Measurements from ENCODE around the gene BTBD8. TPM values are rescaled to one million over a fixed set of nuclear protein-coding genes. Genes with fewer than 3 reads are reported as not detected.

The BTBD8 gene
- total and polyA plus RNA-seq, 2 of the 4 experiments (the other 2 are of a cell fraction): 0.94 to 2.0 TPM

GRCh38 chr1:92194511-92194910 lies 114.4 kb downstream of the BTBD8 start:
- ChIA-PET POLR2A (ENCODE audit: unreplicated experiment) (no interaction called here), CTCF (no interaction called here)
- Histone ChIP-seq H3K9me3 (ENCODE audit: control insufficient read depth, insufficient read depth, low read length) (no peaks in the 10 kb centered on the region; the same call in 1 of the 2 replicates), H3K9me1 (ENCODE audit: insufficient read depth, low read length) (no peaks in the 10 kb centered on the region; the same call in 1 of the 2 replicates), H2BK120ac (ENCODE audit: low read depth, low read length) (no peak overlapping the region), H2BK5ac (ENCODE audit: low read depth, low read length, poor library complexity, severe bottlenecking) (no peak overlapping the region), H2AFZ (replicated peaks; ENCODE audit: low read length, poor library complexity) (no peak overlapping the region), H3K23ac (ENCODE audit: low read depth, low read length) (no peak overlapping the region), H3K27ac (ENCODE audit: insufficient read depth, low read length) (no peak overlapping the region), H3K4me2 (ENCODE audit: low read depth, low read length) (no peak overlapping the region), H3K79me1 (ENCODE audit: low read depth in 1 of 2, low read length in 2 of 2) (no peaks in the 10 kb centered on the region), H3K56ac (ENCODE audit: extremely low read depth, insufficient read depth, low read length) (no peak overlapping the region), H3K4me1 (ENCODE audit: control insufficient read depth, insufficient read depth, low read length) (peaks cover 3% of the 10 kb centered on the region; the same call in 1 of the 2 replicates), H2BK15ac (ENCODE audit: low read depth, low read length) (no peak overlapping the region), H3K36me3 (ENCODE audit: control insufficient read depth, insufficient read depth, low read length) (no peaks in the 10 kb centered on the region), H3K14ac (replicated peaks; ENCODE audit: low read depth, low read length) (no peak overlapping the region), H3K4ac (ENCODE audit: low read depth, low read length) (no peak overlapping the region), H2AK5ac (ENCODE audit: low read depth, low read length) (no peak overlapping the region), H2AK9ac (replicated peaks; ENCODE audit: low read depth, low read length, poor library complexity) (no peak overlapping the region), H3K9ac (ENCODE audit: low read depth, low read length) (no peak overlapping the region), H4K20me1 (ENCODE audit: insufficient read depth, low read length) (no peaks in the 10 kb centered on the region), H2BK20ac (ENCODE audit: low read depth, low read length) (no peak overlapping the region), H3K18ac (ENCODE audit: low read depth, low read length) (no peak overlapping the region), H4K91ac (ENCODE audit: insufficient read depth, low read depth, low read length) (no peak overlapping the region), H4K8ac (ENCODE audit: low read depth in 2 of 2, low read length in 2 of 2) (no peak overlapping the region), H4K5ac (ENCODE audit: low read depth, low read length) (no peak overlapping the region), H3K4me3 (ENCODE audit: insufficient read depth, low read depth, low read length) (no peak overlapping the region), H3K27me3 (ENCODE audit: control insufficient read depth, insufficient read depth, low read length) (no peaks in the 10 kb centered on the region)
- intact Hi-C loops (cut with micrococcal nuclease) (no loop called here), dilution Hi-C loops (cut with HindIII; ENCODE audit: low sequenced_read_pairs, unreplicated experiment) (no loop called here), in situ Hi-C loops (cut with MboI; ENCODE audit: low sequenced_read_pairs) (no loop called here)
- DNase-seq (peak; percentile 40), ATAC-seq (ENCODE audit: low read depth) (no peak)
- no peak for TF ChIP-seq CHD1 (IDR thresholded peaks at IDR 0.05; ENCODE audit: low read depth, low read length)
- TF ChIP-seq, protein P1, sequence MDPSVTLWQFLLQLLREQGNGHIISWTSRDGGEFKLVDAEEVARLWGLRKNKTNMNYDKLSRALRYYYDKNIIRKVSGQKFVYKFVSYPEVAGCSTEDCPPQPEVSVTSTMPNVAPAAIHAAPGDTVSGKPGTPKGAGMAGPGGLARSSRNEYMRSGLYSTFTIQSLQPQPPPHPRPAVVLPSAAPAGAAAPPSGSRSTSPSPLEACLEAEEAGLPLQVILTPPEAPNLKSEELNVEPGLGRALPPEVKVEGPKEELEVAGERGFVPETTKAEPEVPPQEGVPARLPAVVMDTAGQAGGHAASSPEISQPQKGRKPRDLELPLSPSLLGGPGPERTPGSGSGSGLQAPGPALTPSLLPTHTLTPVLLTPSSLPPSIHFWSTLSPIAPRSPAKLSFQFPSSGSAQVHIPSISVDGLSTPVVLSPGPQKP (IDR thresholded peaks at IDR 0.05; ENCODE audit: borderline replicate concordance, low read depth, low read length): no peak
- TF ChIP-seq, protein P2, sequence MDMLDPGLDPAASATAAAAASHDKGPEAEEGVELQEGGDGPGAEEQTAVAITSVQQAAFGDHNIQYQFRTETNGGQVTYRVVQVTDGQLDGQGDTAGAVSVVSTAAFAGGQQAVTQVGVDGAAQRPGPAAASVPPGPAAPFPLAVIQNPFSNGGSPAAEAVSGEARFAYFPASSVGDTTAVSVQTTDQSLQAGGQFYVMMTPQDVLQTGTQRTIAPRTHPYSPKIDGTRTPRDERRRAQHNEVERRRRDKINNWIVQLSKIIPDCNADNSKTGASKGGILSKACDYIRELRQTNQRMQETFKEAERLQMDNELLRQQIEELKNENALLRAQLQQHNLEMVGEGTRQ (IDR thresholded peaks at IDR 0.05; ENCODE audit: low read depth, low read length): no peak
- no peak for TF ChIP-seq CEBPB (IDR thresholded peaks at IDR 0.05; ENCODE audit: low read depth, low read length)
- no peak for TF ChIP-seq RCOR1 (IDR thresholded peaks at IDR 0.05; ENCODE audit: insufficient replicate concordance, low read length)
- no peak for TF ChIP-seq POLR2A (IDR thresholded peaks at IDR 0.05; ENCODE audit: low read depth, low read length)
- no peak for TF ChIP-seq MAZ (IDR thresholded peaks at IDR 0.05; ENCODE audit: borderline replicate concordance, low read depth, low read length)
- no peak for TF ChIP-seq MAFK (IDR thresholded peaks at IDR 0.05; ENCODE audit: low read depth, low read length)
- no peak for TF ChIP-seq FOS (IDR thresholded peaks at IDR 0.05; ENCODE audit: low read depth, low read length)
- TF ChIP-seq NFE2L2 (IDR thresholded peaks at IDR 0.05; ENCODE audit: low read depth, low read length): no peak
- BruUV-seq (replicated peaks): no TSS peak
- no CpG with 5 or more reads among the region's 1 CpG for WGBS, 2 experiments (ENCODE audit: extremely low coverage in 2 of 2, insufficient read length in 1 of 2)

Measured in IMR-90 (cell line).